Forelimb muscle (tissue), 1 donor: ENCODE data around the gene NXF2B. TPM values are rescaled to one million over a fixed set of nuclear protein-coding genes. Genes with fewer than 3 reads are reported as not detected.
"Not testable (repeated sequence)": the region's sequence is repeated elsewhere in the genome, so short reads cannot be mapped to it uniquely, and the experiment has no call there.

Source experiments
- DNase-seq: peaks from one replicate; pipeline ENCODE4 v3.0.0-alpha.2; 2013; ENCODE audit warnings: low read depth
- polyA plus RNA-seq: library from polyadenylated mRNA; unstranded; fragments of 120-200 nt; gene quantifications from one replicate; pipeline ENCODE4 v1.2.1, GENCODE V29; 2013; ENCODE audit not compliant: insufficient read length

The NXF2B gene, protein sequence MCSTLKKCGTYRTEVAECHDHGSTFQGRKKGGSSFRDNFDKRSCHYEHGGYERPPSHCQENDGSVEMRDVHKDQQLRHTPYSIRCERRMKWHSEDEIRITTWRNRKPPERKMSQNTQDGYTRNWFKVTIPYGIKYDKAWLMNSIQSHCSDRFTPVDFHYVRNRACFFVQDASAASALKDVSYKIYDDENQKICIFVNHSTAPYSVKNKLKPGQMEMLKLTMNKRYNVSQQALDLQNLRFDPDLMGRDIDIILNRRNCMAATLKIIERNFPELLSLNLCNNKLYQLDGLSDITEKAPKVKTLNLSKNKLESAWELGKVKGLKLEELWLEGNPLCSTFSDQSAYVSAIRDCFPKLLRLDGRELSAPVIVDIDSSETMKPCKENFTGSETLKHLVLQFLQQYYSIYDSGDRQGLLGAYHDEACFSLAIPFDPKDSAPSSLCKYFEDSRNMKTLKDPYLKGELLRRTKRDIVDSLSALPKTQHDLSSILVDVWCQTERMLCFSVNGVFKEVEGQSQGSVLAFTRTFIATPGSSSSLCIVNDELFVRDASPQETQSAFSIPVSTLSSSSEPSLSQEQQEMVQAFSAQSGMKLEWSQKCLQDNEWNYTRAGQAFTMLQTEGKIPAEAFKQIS
- polyA plus RNA-seq = not detected

- not testable (repeated sequence) for DNase-seq
Measured at GRCh38 chrX:102439908-102440307, at the start of gene NXF2B. Gene NXF2B, minus strand, starts transcription at chrX:102440008. Its CDS starts 59,972 bp downstream, at chrX:102380036.

GRCh38 chrX:102478765-102479164 is 39.0 kb upstream of the NXF2B start:
- not testable (repeated sequence) for DNase-seq

GRCh38 chrX:102471762-102472220 is 32.0 kb upstream of the NXF2B start, which contains the start of gene TCP11X2:
Gene TCP11X2, minus strand, starts transcription at chrX:102471812.
- not testable (repeated sequence) for DNase-seq

GRCh38 chrX:102470215-102470614 is 30.4 kb upstream of the NXF2B start:
- DNase-seq = not testable (repeated sequence)

GRCh38 chrX:102458615-102459014 is 18.8 kb upstream of the NXF2B start:
- DNase-seq = not testable (repeated sequence)

GRCh38 chrX:102414493-102414892 is 25.3 kb downstream of the NXF2B start:
- DNase-seq = not testable (repeated sequence)

DNA sequence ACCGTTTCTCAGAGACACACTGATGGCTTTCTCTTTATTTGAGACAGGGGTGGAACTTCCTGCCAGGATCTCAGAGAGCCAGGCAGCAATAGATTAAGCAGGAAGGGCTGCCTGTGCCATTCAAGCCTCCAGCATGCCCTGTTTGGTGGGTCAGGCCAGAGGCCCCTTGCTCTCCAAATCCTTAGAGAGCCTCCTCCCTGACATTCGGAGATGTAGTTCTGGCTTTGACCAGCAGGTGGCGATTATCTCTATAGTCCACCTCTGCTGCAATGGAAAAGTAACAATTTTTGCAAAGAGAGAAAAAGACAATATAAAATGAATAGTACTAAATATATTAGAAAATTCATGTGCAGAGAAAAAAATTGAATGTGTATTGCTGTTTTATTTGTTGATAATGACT is 93.9 kb downstream of the NXF2B start:
- peak; percentile 1 for DNase-seq

- DNase-seq = no peak
Measured at GRCh38 chrX:102341867-102342266, 97.9 kb downstream of the NXF2B start.

DNA sequence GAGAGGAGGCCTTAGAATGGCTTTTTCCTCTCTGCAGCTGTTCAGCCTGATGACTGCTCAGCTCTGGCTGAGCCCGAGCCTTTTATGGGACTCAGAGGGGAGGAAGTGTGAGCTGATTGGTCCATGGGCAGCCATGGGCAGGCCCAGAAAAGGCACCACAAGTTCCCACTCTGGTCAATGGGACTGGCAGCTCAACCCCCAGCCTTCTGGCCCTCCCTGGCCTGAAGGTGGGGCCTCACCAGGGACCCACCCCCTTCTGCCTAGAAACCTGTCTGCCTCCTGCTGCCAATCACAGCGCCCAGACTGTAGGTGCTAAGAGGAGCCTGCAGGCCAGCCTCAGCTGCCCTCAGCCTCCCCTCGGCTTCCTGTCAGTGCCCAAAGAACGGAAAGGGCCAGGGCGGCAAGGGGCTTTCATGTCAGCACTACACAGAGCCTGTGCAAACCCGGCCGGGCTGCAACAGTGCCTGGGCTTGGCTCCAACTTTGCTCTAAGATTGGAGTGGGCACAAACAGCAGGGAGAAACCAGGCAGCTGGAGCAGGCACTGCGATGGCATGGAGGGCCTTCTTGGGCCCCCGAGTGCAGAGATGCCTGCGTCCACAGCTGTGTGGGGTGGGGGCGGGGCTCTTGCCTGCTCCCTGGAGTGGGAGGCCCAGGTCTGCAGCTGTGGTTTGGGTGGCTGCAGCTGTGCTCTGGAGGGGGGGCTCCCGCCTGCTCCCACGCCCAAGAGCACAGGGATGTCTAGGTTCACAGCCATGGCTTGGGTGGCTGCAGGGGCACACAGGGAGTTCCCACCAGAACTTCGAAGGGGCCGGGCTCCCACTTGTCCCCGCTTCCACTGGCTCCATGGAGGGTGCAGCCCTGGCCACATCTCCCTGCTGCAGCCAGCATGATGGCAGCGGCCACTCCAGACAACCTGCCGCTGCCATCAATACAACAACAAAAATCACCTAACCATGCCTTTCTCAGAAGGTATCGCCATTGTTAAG is 100.2 kb downstream of the NXF2B start:
- no peak for DNase-seq

GRCh38 chrX:102338162-102338561 is 101.6 kb downstream of the NXF2B start:
- no peak for DNase-seq

Other genes with a start within 250 kb of the NXF2B start
- gene TCP11X1, start 224.7 kb downstream of the NXF2B start, polyA plus RNA-seq = not detected
- not detected for gene NXF2, start 192.8 kb downstream of the NXF2B start, polyA plus RNA-seq
- gene TCP11X2, start 31.8 kb upstream of the NXF2B start, polyA plus RNA-seq = not detected
- 9.8 TPM for gene TMSB15A, start 76.7 kb upstream of the NXF2B start, polyA plus RNA-seq
- gene ARMCX5, start 159.5 kb upstream of the NXF2B start, polyA plus RNA-seq = 6.2 TPM
- gene GPRASP1, start 211.5 kb upstream of the NXF2B start, polyA plus RNA-seq = 10.4 TPM